HEK293T (cell line): Measurements from ENCODE around the gene FAM47E.

Experiments used
- CTCF ChIA-PET: fragments of 350-600 bp; formaldehyde crosslinking; extraction: SDS; loops from one replicate; lab custom pipeline; 2021; ENCODE audit warnings: antibody characterized with exemption, inconsistent platforms; lab: Yijun Ruan, JAX
- POLR2A ChIA-PET: fragments of 350-600 bp; formaldehyde crosslinking; extraction: SDS; loops from one replicate; lab custom pipeline; 2020; ENCODE audit warnings: antibody characterized with exemption, inconsistent platforms; lab: Yijun Ruan, JAX
- DNase-seq: peaks from one replicate; pipeline ENCODE4 v3.0.0; 2012; ENCODE audit warnings: mixed read lengths; ENCODE audit errors: extremely low spot score
- ARNT ChIP-seq: fragments of 450-650 bp; IDR thresholded peaks from 2 replicates; pipeline ENCODE4 v1.6.1; 2017; ENCODE audit warnings: mild to moderate bottlenecking
- BHLHE40 ChIP-seq: fragments of 450-650 bp; IDR thresholded peaks from 2 replicates; pipeline ENCODE4 v1.6.1; 2016; ENCODE audit warnings: mild to moderate bottlenecking, moderate library complexity, borderline replicate concordance
- CTBP1 ChIP-seq: fragments of 450-650 bp; IDR thresholded peaks from 2 replicates; pipeline ENCODE4 v1.6.1; 2016; ENCODE audit warnings: borderline replicate concordance
- ELF4 ChIP-seq: fragments of 450-650 bp; IDR thresholded peaks from 2 replicates; pipeline ENCODE4 v1.6.1; 2017; ENCODE audit warnings: antibody characterized with exemption
- FOXA1 ChIP-seq: fragments of 450-650 bp; IDR thresholded peaks from 2 replicates; pipeline ENCODE4 v1.6.1; 2016; ENCODE audit warnings: mild to moderate bottlenecking
- FOXK2 ChIP-seq: fragments of 450-650 bp; IDR thresholded peaks from 2 replicates; pipeline ENCODE4 v1.6.1; 2016; ENCODE audit warnings: mild to moderate bottlenecking
- FOXM1 ChIP-seq: fragments of 450-650 bp; IDR thresholded peaks from 2 replicates; pipeline ENCODE4 v1.6.1; 2017; ENCODE audit warnings: mild to moderate bottlenecking, borderline replicate concordance
- HDGF ChIP-seq: fragments of 450-650 bp; IDR thresholded peaks from 2 replicates; pipeline ENCODE4 v1.6.1; 2017; ENCODE audit warnings: antibody characterized with exemption, borderline replicate concordance
- L3MBTL2 ChIP-seq: fragments of 450-650 bp; conservative IDR thresholded peaks from 2 replicates; pipeline ENCODE4 v1.6.1; 2016; ENCODE audit warnings: mild to moderate bottlenecking
- LEF1 ChIP-seq: fragments of 450-650 bp; IDR thresholded peaks from 2 replicates; pipeline ENCODE4 v1.6.1; 2017; ENCODE audit warnings: mild to moderate bottlenecking, borderline replicate concordance
- NFRKB ChIP-seq: fragments of 450-650 bp; IDR thresholded peaks from 2 replicates; pipeline ENCODE4 v1.6.1; 2016; ENCODE audit warnings: mild to moderate bottlenecking, moderate library complexity
- SP1 ChIP-seq: fragments of 450-650 bp; IDR thresholded peaks from 2 replicates; pipeline ENCODE4 v1.6.1; 2017
- SUZ12 ChIP-seq: fragments of 450-650 bp; IDR thresholded peaks from 2 replicates; pipeline ENCODE4 v1.6.1; 2016; ENCODE audit warnings: mild to moderate bottlenecking
- TARDBP ChIP-seq: fragments of 450-650 bp; IDR thresholded peaks from 2 replicates; pipeline ENCODE4 v1.6.1; 2016
- ZNF384 ChIP-seq: fragments of 450-650 bp; IDR thresholded peaks from 2 replicates; pipeline ENCODE4 v1.6.1; 2016
- TF ChIP-seq, protein P1 (sequence below): fragments of 450-650 bp; IDR thresholded peaks from 2 replicates; pipeline ENCODE4 v1.6.1; 2016

Gene FAM47E

GRCh38 chr4:76232681-76233080, 18.8 kb upstream of the FAM47E start:
- TF ChIP-seq L3MBTL2 = no peak
- TF ChIP-seq TARDBP = no peak
- TF ChIP-seq ZNF384 = no peak
- no peak for TF ChIP-seq ELF4
- no peak for TF ChIP-seq FOXM1
- no peak for TF ChIP-seq BHLHE40
- TF ChIP-seq, protein P1, sequence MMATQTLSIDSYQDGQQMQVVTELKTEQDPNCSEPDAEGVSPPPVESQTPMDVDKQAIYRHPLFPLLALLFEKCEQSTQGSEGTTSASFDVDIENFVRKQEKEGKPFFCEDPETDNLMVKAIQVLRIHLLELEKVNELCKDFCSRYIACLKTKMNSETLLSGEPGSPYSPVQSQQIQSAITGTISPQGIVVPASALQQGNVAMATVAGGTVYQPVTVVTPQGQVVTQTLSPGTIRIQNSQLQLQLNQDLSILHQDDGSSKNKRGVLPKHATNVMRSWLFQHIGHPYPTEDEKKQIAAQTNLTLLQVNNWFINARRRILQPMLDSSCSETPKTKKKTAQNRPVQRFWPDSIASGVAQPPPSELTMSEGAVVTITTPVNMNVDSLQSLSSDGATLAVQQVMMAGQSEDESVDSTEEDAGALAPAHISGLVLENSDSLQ = no peak
- no peak for DNase-seq
- ChIA-PET POLR2A (no interaction called here), CTCF (no interaction called here)

- ChIA-PET CTCF (no interaction called here), POLR2A (no interaction called here)
- no peak for DNase-seq
- TF ChIP-seq CTBP1 (no peak), ELF4 (no peak), HDGF (no peak), TARDBP (no peak), FOXM1 (no peak), LEF1 (no peak), ARNT (no peak), SP1 (no peak), ZNF384 (no peak), FOXA1 (no peak), L3MBTL2 (no peak), BHLHE40 (no peak), FOXK2 (no peak), SUZ12 (no peak), NFRKB (no peak)
- TF ChIP-seq, protein P1 = no peak
Measured at GRCh38 chr4:76233083-76233482, 18.4 kb upstream of the FAM47E start.

DNA sequence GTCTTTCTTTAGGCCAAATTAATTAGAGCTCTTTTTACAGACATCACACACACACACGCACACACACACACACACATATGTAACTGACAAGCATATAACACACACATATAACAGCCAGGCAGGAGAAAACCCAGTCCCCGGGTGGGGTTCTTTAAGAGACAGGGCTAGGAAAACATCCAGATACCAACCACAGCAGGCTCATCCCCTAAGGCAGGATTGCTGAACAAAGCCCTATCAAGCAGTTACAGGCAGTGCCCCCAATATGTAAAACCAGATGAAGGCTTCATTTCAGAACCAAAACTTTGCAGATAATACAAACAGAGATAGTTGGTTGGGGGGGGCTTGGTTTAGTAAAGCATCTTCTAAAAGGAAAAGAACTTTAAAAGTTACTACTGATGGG, 18.0 kb upstream of the FAM47E start:
- POLR2A ChIA-PET = no interaction called here
- DNase-seq = no peak
- TF ChIP-seq TARDBP (no peak), FOXA1 (no peak), ELF4 (no peak), ZNF384 (no peak), LEF1 (no peak)
- TF ChIP-seq, protein P1 = no peak
- CTCF ChIA-PET = no interaction called here

DNA sequence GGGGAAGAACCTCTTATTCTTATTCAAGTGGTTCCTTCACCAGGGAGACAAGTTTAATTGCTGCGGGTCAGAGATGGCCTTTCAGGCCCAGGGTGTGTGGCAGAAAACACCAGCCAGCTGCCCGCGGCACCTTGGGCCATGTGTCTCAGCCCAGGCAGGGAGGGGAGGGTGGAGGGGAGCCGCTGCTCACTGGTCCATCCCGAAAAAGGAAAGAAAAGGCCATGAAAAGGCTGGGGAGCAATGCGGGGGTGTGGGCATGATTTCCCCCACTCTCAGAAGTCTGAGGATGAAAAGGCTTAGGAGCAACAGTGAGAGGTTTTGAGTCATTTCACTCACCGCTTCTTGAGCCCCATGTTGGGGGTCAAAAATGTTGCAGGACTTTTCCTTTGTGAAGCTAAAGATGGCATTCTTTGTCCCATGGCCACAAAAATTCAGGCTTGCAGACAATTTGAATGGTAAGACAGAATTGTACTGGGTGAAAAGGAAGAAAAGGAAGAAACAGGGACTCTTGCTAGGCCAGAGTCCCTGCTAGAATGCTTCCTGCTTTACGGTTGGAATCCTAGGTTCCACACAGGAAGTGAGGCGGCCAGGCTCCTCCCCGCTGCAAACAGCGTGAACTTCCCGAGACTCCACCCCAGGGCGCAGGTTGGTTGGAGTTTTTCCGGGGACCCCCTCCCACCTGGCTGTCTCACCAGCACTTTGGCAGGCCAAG, 17.4 kb upstream of the FAM47E start:
- TF ChIP-seq TARDBP = no peak
- no peak for TF ChIP-seq HDGF
- no peak for TF ChIP-seq BHLHE40
- CTCF ChIA-PET = no interaction called here
- POLR2A ChIA-PET = no interaction called here
- no peak for DNase-seq

GRCh38 chr4:76234679-76235044, 16.9 kb upstream of the FAM47E start:
- no peak for DNase-seq
- no peak for TF ChIP-seq TARDBP
- TF ChIP-seq SUZ12 = no peak
- no peak for TF ChIP-seq FOXK2
- no peak for TF ChIP-seq FOXA1
- no peak for TF ChIP-seq CTBP1
- ChIA-PET CTCF (no interaction called here), POLR2A (no interaction called here)

DNA sequence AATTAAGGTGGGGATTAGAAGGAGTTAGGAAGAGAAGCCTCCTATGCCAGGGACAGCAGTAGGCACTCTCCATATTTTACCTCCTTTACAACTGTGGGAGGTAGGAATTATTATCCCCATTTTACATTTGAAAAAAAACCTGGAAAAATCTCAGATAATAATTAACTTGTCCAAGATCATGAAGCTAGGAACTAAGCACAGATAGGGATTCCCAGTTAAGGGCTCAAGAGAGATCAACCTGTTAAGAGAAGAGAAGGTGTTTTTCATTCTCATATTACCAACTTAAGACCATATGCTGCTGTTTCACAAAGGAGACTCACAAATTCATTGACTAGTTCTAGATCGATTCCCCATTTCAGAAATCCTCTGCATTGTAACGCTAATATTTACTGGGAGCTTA, 16.1 kb upstream of the FAM47E start:
- no peak for DNase-seq
- no peak for TF ChIP-seq CTBP1
- no peak for TF ChIP-seq ARNT
- TF ChIP-seq FOXA1 = no peak
- no peak for TF ChIP-seq ELF4
- TF ChIP-seq BHLHE40 = no peak
- no peak for TF ChIP-seq ZNF384
- TF ChIP-seq, protein P1 = no peak
- TF ChIP-seq FOXK2 = no peak
- TF ChIP-seq SP1 = no peak
- ChIA-PET CTCF (no interaction called here), POLR2A (no interaction called here)

GRCh38 chr4:76235915-76236314, 15.6 kb upstream of the FAM47E start:
- TF ChIP-seq LEF1 (no peak), NFRKB (no peak), CTBP1 (no peak), SP1 (no peak), BHLHE40 (no peak), ARNT (no peak), HDGF (no peak), L3MBTL2 (no peak), ZNF384 (no peak), FOXK2 (no peak), FOXA1 (no peak), TARDBP (no peak), SUZ12 (no peak), ELF4 (no peak)
- TF ChIP-seq, protein P1 = no peak
- ChIA-PET CTCF (no interaction called here), POLR2A (no interaction called here)
- DNase-seq = no peak
